GM12875 (cell line): ENCODE results near the gene MICALL1.

Experiments
- H3K4me3 ChIP-seq: one replicate; pipeline ENCODE4 v1.5.1; 2011; ENCODE audit warnings: low read depth, low read length, control low read depth
- TF ChIP-seq, protein P1 (sequence below): IDR thresholded peaks from 2 replicates; pipeline ENCODE4 v1.5.1; 2011; ENCODE audit warnings: low read depth, mild to moderate bottlenecking, control low read depth, inconsistent platforms, low read length, moderate library complexity, borderline replicate concordance; ENCODE audit not compliant: insufficient read depth

The MICALL1 gene

DNA sequence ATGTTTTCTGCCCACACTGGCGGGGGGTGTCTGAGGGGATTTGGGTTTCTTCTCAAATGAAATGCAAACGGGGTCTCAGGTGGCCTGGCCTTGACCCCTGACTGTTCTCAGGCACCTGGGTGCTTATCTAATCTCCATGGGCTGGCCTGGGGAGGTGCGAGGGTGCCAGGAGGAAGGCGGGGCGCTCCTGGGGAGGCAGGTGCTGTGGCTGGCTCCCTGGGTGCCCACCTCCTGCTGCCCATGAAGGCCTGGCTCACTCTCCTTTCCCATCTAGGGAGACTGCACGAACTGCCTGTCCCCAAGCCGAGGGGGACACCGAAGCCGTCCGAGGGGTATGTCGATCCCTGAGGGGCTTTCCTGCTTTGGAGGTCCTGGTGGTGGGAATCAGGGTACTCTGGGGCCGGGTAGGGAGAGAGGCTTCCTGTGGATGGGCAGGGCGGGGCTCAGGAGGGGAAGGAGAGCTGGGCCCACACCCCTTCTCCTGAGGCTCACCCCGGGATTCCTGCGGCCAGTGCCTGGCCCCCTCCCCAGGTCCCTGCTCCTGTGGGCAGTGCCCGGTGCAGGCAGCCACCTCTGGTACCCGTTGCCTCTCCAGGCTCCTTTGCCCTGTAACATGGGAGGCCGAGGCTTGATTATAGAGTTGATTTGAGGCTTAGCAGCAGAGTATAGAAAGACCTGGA lies 18.4 kb downstream of the MICALL1 start:
- H3K4me3 ChIP-seq = no peak overlapping the region
- TF ChIP-seq, protein P1, sequence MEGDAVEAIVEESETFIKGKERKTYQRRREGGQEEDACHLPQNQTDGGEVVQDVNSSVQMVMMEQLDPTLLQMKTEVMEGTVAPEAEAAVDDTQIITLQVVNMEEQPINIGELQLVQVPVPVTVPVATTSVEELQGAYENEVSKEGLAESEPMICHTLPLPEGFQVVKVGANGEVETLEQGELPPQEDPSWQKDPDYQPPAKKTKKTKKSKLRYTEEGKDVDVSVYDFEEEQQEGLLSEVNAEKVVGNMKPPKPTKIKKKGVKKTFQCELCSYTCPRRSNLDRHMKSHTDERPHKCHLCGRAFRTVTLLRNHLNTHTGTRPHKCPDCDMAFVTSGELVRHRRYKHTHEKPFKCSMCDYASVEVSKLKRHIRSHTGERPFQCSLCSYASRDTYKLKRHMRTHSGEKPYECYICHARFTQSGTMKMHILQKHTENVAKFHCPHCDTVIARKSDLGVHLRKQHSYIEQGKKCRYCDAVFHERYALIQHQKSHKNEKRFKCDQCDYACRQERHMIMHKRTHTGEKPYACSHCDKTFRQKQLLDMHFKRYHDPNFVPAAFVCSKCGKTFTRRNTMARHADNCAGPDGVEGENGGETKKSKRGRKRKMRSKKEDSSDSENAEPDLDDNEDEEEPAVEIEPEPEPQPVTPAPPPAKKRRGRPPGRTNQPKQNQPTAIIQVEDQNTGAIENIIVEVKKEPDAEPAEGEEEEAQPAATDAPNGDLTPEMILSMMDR = no peak

DNA sequence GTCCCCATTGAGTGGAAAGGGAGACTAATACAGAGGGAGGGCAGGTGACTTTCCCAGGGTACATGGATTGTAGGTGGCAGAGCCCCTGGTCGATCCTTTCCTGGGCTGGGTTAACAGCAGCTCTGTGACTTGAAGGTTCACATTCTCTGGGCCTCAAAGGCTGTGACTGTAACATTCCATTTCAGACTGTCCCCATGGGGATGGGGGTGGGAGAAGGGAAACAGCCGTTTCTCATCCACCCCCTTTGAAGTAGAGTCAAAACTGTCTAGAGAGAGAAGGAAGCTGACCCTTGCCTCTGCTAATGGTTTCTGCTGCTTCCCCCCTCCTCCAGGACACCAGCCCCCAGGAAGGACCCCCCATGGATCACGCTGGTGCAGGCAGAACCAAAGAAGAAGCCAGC lies 19.2 kb downstream of the MICALL1 start:
- TF ChIP-seq, protein P1 = no peak
- H3K4me3 ChIP-seq = no peak overlapping the region

DNA sequence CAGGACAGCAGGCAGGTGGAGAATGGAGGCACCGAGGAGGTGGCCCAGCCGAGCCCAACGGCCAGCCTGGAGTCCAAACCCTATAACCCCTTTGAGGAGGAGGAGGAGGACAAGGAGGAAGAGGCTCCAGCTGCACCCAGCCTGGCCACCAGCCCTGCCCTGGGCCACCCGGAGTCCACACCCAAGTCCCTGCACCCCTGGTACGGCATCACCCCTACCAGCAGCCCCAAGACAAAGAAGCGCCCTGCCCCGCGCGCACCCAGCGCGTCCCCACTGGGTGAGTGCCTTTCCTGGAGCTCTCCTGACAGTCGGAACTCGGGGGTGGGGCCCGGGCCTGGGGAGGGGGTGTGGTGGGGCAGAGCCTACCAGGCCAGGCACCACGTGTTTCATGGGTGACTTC lies 19.7 kb downstream of the MICALL1 start:
- no peak overlapping the region for H3K4me3 ChIP-seq
- TF ChIP-seq, protein P1 = no peak

DNA sequence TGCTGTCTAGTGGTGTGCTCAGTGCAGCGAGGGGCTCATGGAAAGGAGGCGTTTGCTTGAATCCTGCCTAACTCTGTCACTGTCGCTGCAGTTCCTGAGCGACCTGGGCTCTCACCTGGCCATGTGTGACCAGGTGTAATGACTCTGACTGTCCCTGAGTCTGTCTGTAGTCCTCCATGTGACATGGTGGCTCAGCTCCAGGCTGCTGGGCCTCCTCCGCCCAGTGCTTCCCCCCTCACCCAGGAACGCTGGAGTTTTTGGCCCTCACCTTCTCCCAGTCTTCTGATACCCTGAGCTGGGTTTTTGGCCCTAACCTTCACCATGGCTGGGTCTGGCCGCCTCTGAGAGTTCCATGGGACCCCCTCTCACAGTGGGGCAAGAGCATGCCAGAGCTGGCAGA lies 20.3 kb downstream of the MICALL1 start:
- no peak overlapping the region for H3K4me3 ChIP-seq

DNA sequence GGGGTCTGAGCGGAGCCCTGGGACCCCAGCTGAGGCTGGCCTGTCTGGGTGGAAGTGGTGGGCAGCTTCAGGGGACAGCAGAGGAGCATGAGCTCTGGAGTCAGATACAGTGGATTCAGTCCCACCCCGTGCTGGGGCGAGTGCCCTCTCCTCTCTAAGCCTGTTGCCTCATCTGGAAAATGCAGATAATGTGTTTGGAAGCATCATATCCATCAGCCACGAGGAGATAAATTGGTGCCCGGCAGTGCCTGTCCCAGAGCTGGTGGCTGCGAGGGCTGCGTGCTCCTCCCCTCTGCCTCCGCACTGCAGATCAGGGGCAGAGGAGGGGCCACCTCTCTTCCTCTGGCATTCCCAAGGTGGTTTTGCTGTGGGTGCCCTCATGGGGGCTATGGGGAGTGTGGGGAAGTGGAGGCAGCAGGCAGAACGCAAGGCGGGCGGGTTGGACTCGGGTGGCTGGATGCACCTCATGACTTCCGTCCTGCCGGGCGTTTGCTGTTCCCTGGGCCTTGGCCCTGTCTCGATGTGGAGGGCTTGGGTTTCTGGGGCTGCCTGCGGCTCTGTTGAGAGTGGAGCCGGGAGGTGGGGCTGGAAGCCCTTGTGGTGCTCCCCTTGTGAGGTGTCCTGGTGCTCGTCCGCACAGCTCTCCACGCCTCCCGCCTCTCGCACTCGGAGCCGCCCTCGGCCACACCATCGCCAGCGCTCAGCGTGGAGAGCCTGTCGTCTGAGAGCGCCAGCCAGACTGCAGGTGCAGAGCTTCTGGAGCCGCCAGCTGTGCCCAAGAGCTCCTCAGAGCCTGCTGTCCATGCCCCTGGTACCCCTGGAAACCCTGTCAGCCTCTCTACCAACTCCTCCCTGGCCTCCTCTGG lies 20.9 kb downstream of the MICALL1 start:
- TF ChIP-seq, protein P1 = no peak
- H3K4me3 ChIP-seq = no peak overlapping the region

More for the DNA sequence above, 20.3 kb downstream of the MICALL1 start:
- TF ChIP-seq, protein P1 = no peak

DNA sequence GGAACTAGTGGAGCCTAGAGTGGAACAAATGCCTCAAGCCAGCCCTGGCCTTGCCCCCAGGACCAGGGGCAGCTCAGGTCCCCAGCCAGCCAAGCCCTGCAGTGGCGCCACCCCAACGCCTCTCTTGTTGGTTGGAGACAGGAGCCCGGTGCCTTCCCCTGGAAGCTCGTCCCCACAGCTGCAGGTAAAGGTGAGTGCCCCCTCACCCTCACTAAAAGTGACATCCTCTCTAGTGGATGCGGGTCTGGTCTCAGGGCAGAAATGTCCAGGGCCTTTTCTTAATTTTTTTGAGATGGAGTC lies 21.5 kb downstream of the MICALL1 start:
- no peak overlapping the region for H3K4me3 ChIP-seq
- TF ChIP-seq, protein P1 = no peak

DNA sequence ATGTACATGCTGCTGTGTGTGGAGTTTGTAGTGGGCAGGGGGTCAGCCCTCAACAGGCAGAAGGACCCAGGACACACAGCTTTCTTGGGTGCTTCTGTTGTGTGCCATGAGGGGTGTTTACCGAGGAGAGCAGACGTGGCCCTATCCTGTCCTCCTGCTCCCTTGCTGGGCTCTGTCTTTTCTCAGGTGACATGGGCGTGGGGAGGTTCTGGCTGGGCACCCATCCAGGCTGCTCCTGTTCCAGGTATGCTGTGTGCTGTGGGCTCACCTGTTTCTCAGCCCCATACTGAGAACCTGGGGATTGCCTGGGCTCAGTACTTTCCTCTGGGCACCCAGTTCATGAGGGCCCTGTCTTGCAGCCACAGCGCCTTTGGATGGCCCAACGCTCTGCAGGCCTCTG lies 23.3 kb downstream of the MICALL1 start:
- H3K4me3 ChIP-seq = no peak overlapping the region
- TF ChIP-seq, protein P1 = no peak
